ENCODE measurements around the gene AIRE. TPM values are rescaled to one million over a fixed set of nuclear protein-coding genes. Genes with fewer than 3 reads are reported as not detected.
"Not testable (repeated sequence)": the region's sequence is repeated elsewhere in the genome, so short reads cannot be mapped to it uniquely, and the experiment has no call there.

AIRE gene
- total RNA-seq, 4 donors from 2014 or later, result not detected

DNA sequence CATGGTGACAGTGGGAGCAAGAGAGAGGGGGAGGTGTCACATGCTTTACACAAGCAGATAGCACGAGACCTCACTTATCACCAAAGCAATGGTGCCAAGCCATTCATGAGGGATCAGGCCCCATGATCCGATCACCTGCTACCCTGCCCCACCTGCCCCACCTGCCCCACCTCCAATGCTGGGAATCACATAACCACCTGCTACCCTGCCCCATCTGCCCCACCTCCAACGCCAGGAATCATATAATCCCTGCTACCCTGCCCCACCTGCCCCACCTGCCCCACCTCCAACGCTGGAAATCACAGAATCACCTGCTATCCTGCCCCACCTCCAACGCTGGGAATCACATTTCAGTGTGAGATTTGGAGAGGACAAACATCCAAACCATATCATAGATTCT, 10.6 kb upstream of the AIRE start:
- no peak for DNase-seq (ENCODE audit: extremely low spot score)
- 78% methylated on average over 5 of the region's 5 CpGs for WGBS
- Histone ChIP-seq H3K4me1 (no peaks in the 10 kb centered on the region), H3K36me3 (no peaks in the 10 kb centered on the region), H3K4me3 (no peak overlapping the region), H3K9me3 (no peaks in the 10 kb centered on the region), H3K27ac (replicated peaks in 1 of 4) (no peak overlapping the region), H3K27me3 (peaks cover 0 to 32% (median 0%) of the 10 kb centered on the region in 4 donors)
- TF ChIP-seq, protein P1, sequence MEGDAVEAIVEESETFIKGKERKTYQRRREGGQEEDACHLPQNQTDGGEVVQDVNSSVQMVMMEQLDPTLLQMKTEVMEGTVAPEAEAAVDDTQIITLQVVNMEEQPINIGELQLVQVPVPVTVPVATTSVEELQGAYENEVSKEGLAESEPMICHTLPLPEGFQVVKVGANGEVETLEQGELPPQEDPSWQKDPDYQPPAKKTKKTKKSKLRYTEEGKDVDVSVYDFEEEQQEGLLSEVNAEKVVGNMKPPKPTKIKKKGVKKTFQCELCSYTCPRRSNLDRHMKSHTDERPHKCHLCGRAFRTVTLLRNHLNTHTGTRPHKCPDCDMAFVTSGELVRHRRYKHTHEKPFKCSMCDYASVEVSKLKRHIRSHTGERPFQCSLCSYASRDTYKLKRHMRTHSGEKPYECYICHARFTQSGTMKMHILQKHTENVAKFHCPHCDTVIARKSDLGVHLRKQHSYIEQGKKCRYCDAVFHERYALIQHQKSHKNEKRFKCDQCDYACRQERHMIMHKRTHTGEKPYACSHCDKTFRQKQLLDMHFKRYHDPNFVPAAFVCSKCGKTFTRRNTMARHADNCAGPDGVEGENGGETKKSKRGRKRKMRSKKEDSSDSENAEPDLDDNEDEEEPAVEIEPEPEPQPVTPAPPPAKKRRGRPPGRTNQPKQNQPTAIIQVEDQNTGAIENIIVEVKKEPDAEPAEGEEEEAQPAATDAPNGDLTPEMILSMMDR (IDR thresholded peaks at IDR 0.05), result no peak
- no peak for TF ChIP-seq POLR2AphosphoS5 (IDR thresholded peaks at IDR 0.05)
- no peak for TF ChIP-seq EP300 (IDR thresholded peaks at IDR 0.05)
- no peak for TF ChIP-seq POLR2A (IDR thresholded peaks at IDR 0.05; ENCODE audit: low read depth)
- intact Hi-C loops (cut with DNase I), result no loop called here

DNA sequence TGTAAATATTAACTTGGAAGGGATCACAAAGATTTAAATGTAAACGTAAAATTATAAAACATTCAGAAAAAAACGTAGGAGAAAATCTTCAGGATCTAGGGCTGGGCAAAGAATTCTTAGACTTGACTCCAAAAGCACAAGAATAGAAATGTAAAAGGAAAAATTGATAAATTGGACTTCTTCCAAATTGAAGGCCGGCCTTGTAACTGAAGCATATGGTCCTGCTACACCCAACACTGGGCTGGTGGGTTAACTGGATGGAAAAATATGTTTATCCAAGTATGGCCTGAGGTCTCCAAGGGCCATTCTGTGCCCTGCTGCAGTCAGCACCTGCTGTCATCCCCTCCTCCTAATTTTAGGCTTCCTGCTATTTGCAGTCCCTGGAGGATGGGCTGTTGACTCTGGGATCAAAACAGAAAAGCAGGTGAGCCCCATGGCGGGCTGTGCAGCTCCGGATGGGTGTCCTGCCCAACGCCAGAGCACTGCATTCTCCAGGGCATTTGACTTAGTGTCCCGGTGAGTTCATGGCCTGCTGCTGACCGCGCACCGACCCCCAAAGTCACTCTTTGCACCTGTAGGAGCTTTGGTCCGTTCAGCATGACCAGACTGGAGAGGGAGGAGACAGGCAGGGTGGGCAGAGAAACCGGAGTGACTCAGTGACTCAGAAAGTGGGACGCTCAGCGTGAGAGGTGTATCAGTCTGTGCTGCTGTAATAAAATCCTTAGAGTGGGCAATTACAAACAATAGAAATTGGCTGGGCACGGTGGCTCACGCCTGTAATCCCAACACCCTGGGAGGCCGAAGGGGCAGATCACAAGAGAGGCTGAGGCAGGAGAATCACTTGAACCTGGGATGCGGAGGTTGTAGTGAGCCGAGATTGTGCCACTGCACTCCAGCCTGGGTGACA, 6.1 kb upstream of the AIRE start:
- Histone ChIP-seq H3K27me3 (peaks cover 0 to 12% (median 0%) of the 10 kb centered on the region in 4 donors), H3K4me3 (no peak overlapping the region), H3K9me3 (no peaks in the 10 kb centered on the region), H3K27ac (replicated peaks in 1 of 4) (no peak overlapping the region), H3K36me3 (no peaks in the 10 kb centered on the region), H3K4me1 (no peaks in the 10 kb centered on the region)
- TF ChIP-seq, protein P1 (IDR thresholded peaks at IDR 0.05), result no peak
- TF ChIP-seq POLR2A (IDR thresholded peaks at IDR 0.05; ENCODE audit: low read depth) (no peak), POLR2AphosphoS5 (IDR thresholded peaks at IDR 0.05) (no peak), EP300 (IDR thresholded peaks at IDR 0.05) (no peak)
- WGBS, result 84% methylated on average over 18 of the region's 19 CpGs
- intact Hi-C loops (cut with DNase I), result no loop called here
- no peak for DNase-seq (ENCODE audit: extremely low spot score)

DNA sequence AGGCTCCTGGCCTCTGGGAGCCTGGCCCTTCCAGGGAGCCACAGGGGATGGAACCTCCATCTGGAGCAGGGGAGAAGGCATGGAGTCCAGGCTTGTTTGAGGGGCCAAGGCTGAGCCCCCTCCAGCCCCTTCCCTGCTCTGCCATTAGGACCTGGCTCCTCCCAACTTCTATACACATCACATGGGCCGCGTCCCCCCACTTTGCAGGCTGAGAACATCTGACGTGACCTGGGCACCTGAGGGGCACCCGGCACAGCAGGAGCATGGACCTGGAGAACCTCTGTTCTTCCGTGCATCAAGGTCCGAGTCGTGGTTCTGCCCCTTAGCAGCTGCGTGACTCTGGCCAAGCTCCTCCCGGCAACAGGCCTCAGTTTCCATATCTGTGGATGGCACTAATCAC, 3.9 kb upstream of the AIRE start:
- H3K4me3 ChIP-seq, result no peak overlapping the region
- H3K27me3 ChIP-seq, result peaks cover 0 to 32% (median 5%) of the 10 kb centered on the region in 4 donors
- H3K9me3 ChIP-seq, result no peaks in the 10 kb centered on the region
- peaks cover 0 to 12% (median 8%) of the 10 kb centered on the region in 4 donors for H3K4me1 ChIP-seq
- DNase-seq (ENCODE audit: extremely low spot score), result no peak
- intact Hi-C loops (cut with DNase I), result no loop called here
- no peak for TF ChIP-seq POLR2AphosphoS5 (IDR thresholded peaks at IDR 0.05)
- TF ChIP-seq EP300 (IDR thresholded peaks at IDR 0.05), result no peak
- TF ChIP-seq POLR2A (IDR thresholded peaks at IDR 0.05; ENCODE audit: low read depth), result no peak
- TF ChIP-seq, protein P1 (IDR thresholded peaks at IDR 0.05), result no peak
- H3K27ac ChIP-seq (replicated peaks in 1 of 4), result no peak overlapping the region
- H3K36me3 ChIP-seq, result no peaks in the 10 kb centered on the region
- 95% methylated on average over 7 of the region's 9 CpGs for WGBS

DNA sequence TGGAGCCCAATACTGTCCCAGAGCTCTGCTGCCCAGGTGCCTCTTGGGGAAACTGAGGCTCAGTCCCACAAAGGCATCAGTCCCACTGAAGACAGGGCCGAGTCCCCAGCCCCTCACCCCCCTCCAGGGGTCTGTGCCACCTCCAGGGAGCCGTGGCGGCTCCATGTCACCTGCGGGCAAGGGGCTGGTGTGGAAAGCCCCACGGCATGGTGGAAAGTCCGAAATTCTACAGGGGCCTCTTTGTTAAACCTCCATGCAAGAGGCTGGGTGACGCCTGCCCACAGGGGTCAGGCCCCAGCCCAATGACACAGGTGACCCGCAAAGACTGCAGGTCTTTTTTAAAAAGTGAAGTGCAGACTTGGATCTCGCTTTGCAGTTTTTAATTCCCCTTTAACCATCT, 3.3 kb upstream of the AIRE start:
- intact Hi-C loops (cut with DNase I), result no loop called here

DNA sequence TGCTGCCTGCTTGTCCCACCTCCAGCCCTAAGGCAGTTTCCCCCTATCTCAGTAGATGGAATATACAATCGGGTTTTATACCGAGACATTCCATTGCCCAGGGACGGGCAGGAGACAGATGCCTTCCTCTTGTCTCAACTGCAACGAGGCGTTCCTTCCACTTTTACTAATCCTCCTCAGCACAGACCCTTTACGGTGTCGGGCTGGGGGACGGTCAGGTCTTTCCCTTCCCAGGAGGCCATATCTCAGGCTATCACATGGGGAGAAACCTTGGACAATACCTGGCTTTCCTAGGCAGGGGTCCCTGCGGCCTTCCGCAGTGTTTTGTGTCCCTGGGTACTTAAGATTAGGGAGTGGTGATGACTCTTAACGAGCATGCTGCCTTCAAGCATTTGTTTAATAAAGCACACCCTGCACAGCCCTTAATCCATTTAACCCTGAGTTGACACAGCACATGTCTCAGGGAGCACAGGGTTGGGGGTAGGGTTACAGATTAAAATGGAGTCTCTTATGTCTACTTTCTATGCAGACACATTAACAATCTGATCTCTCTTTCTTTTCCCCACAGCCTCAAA, 2.4 kb upstream of the AIRE start:
- not testable (repeated sequence) for H3K4me3 ChIP-seq

More for the DNA sequence above, 3.3 kb upstream of the AIRE start:
- TF ChIP-seq EP300 (IDR thresholded peaks at IDR 0.05), result no peak
- TF ChIP-seq, protein P1 (IDR thresholded peaks at IDR 0.05), result no peak
- no peak for TF ChIP-seq POLR2A (IDR thresholded peaks at IDR 0.05; ENCODE audit: low read depth)
- no peak for TF ChIP-seq POLR2AphosphoS5 (IDR thresholded peaks at IDR 0.05)
- Histone ChIP-seq H3K9me3 (no peaks in the 10 kb centered on the region), H3K27ac (replicated peaks in 1 of 4) (no peak overlapping the region), H3K27me3 (peaks cover 0 to 38% (median 8%) of the 10 kb centered on the region in 4 donors), H3K36me3 (no peaks in the 10 kb centered on the region), H3K4me3 (no peak overlapping the region), H3K4me1 (peaks cover 0 to 12% (median 8%) of the 10 kb centered on the region in 4 donors)
- DNase-seq (ENCODE audit: extremely low spot score), result no peak
- 89% methylated on average over 9 of the region's 9 CpGs for WGBS

More for the DNA sequence above, 2.4 kb upstream of the AIRE start:
- H3K27ac ChIP-seq (replicated peaks in 1 of 4); H3K36me3 ChIP-seq; intact Hi-C loops (cut with DNase I); DNase-seq (ENCODE audit: extremely low spot score); H3K9me3 ChIP-seq: not testable (repeated sequence)
- 53% methylated on average over 11 of the region's 11 CpGs for WGBS
- Histone ChIP-seq H3K4me1 (peaks cover 0 to 12% (median 8%) of the 10 kb centered on the region in 4 donors), H3K27me3 (peaks cover 0 to 47% (median 9%) of the 10 kb centered on the region in 4 donors)
